ENCODE measurements around the gene LRRC28.

- no peak for TF ChIP-seq SIN3A (IDR thresholded peaks at IDR 0.05; ENCODE audit: low read depth)
- TF ChIP-seq RAD21 (IDR thresholded peaks at IDR 0.05; ENCODE audit: low read depth), result no peak
- no peak for TF ChIP-seq EZH2phosphoT487 (IDR thresholded peaks at IDR 0.05; ENCODE audit: borderline replicate concordance)
Observed at GRCh38 chr15:99326235-99326634, 75.0 kb downstream of the LRRC28 start.

Measured in HCT116 (cell line).